OCI-LY1 (cell line): ENCODE measurements around the gene BCR.
A peak's percentile ranks its signal among the peaks of the same experiment; 100 is the strongest.

Experiments used
- H2AFZ ChIP-seq: fragments of 200-600 bp; sonication (generic), shearing (Covaris generic); 2 replicates; pipeline ENCODE4 v1.6.0; 2014; ENCODE audit warnings: antibody characterized with exemption, mild to moderate bottlenecking, low read length
- H3F3A ChIP-seq: fragments of 200-600 bp; sonication (generic), shearing (Covaris generic); 2 replicates; pipeline ENCODE4 v1.6.0; 2014; ENCODE audit warnings: mild to moderate bottlenecking, antibody characterized with exemption, low read length, moderate library complexity; ENCODE audit not compliant: insufficient read depth
- H3K27ac ChIP-seq: fragments of 200-600 bp; sonication (generic); 2 replicates; pipeline ENCODE4 v1.5.1; 2014; ENCODE audit warnings: low read length, mixed run types, mild to moderate bottlenecking, low read depth; ENCODE audit not compliant: poor library complexity, severe bottlenecking
- H3K27me3 ChIP-seq: fragments of 200-600 bp; sonication (generic); 2 replicates; pipeline ENCODE4 v1.6.0; 2014; ENCODE audit warnings: antibody characterized with exemption, mild to moderate bottlenecking, low read length, moderate library complexity; ENCODE audit not compliant: insufficient read depth
- H3K36me3 ChIP-seq: fragments of 200-600 bp; sonication (generic); 2 replicates; pipeline ENCODE4 v1.6.1; 2014; ENCODE audit warnings: mild to moderate bottlenecking, antibody characterized with exemption, low read length, moderate library complexity, mixed read lengths; ENCODE audit not compliant: insufficient read depth
- H3K4me1 ChIP-seq: fragments of 200-600 bp; sonication (generic); 2 replicates; pipeline ENCODE4 v1.5.1; 2014; ENCODE audit warnings: mild to moderate bottlenecking, low read length, moderate library complexity; ENCODE audit not compliant: insufficient read depth, severe bottlenecking
- H3K4me2 ChIP-seq: fragments of 200-600 bp; sonication (generic), shearing (Covaris generic); 2 replicates; pipeline ENCODE4 v1.6.1; 2014; ENCODE audit warnings: low read length
- H3K4me3 ChIP-seq: fragments of 200-600 bp; sonication (generic); 2 replicates; pipeline ENCODE4 v1.5.1; 2014; ENCODE audit warnings: low read length, low read depth, mild to moderate bottlenecking, mixed read lengths; ENCODE audit not compliant: poor library complexity, severe bottlenecking
- H3K79me2 ChIP-seq: fragments of 200-600 bp; shearing (Covaris generic); 2 replicates; pipeline ENCODE4 v1.6.1; 2016; ENCODE audit warnings: mixed run types, low read length, mixed read lengths; ENCODE audit not compliant: insufficient read depth
- H3K9ac ChIP-seq: fragments of 200-600 bp; sonication (generic), shearing (Covaris generic); 2 replicates; pipeline ENCODE4 v1.6.1; 2014; ENCODE audit warnings: mild to moderate bottlenecking, low read length, mixed read lengths
- H3K9me2 ChIP-seq: fragments of 200-600 bp; sonication (generic), shearing (Covaris generic); 2 replicates; pipeline ENCODE4 v1.6.1; 2014; ENCODE audit warnings: low read depth, mild to moderate bottlenecking, low read length, mixed read lengths
- H3K9me3 ChIP-seq: fragments of 200-600 bp; shearing (Covaris generic); 2 replicates; pipeline ENCODE4 v1.6.1; 2014; ENCODE audit warnings: low read length, mixed read lengths
- H4K20me1 ChIP-seq: fragments of 200-600 bp; sonication (generic), shearing (Covaris generic); 2 replicates; pipeline ENCODE4 v1.6.0; 2016; ENCODE audit warnings: mild to moderate bottlenecking, low read length; ENCODE audit not compliant: insufficient read depth
- EZH2 ChIP-seq: fragments of 200-600 bp; sonication (generic), shearing (Covaris generic); IDR thresholded peaks from 2 replicates; pipeline ENCODE4 v1.8.0; 2017; ENCODE audit warnings: borderline replicate concordance, mixed run types, mild to moderate bottlenecking, antibody characterized with exemption, low read length, moderate library complexity, mixed read lengths
- TF ChIP-seq, protein P1 (sequence below): fragments of 200-600 bp; sonication (generic), shearing (Covaris generic); IDR thresholded peaks from 2 replicates; pipeline ENCODE4 v1.5.1; 2017; ENCODE audit warnings: mild to moderate bottlenecking, antibody characterized with exemption, low read length, moderate library complexity, mixed read lengths

BCR gene

GRCh38 chr22:23250056-23250784 is 69.9 kb downstream of the BCR start:
- Histone ChIP-seq H3K9me2 (no peaks in the 10 kb centered on the region), H3K4me2 (peak overlapping the region; percentile 10; the same call in 1 of the 2 replicates), H3K4me3 (no peak overlapping the region), H3K9me3 (no peaks in the 10 kb centered on the region), H3K9ac (no peak overlapping the region), H4K20me1 (no peaks in the 10 kb centered on the region), H3K79me2 (peaks cover 46% of the 10 kb centered on the region), H3K27ac (peak overlapping the region; percentile 80), H3F3A (no peaks in the 10 kb centered on the region), H3K27me3 (no peaks in the 10 kb centered on the region), H3K36me3 (peaks cover 44% of the 10 kb centered on the region; the same call in 1 of the 2 replicates), H3K4me1 (peaks cover 68% of the 10 kb centered on the region), H2AFZ (no peak overlapping the region)
- TF ChIP-seq, protein P1, sequence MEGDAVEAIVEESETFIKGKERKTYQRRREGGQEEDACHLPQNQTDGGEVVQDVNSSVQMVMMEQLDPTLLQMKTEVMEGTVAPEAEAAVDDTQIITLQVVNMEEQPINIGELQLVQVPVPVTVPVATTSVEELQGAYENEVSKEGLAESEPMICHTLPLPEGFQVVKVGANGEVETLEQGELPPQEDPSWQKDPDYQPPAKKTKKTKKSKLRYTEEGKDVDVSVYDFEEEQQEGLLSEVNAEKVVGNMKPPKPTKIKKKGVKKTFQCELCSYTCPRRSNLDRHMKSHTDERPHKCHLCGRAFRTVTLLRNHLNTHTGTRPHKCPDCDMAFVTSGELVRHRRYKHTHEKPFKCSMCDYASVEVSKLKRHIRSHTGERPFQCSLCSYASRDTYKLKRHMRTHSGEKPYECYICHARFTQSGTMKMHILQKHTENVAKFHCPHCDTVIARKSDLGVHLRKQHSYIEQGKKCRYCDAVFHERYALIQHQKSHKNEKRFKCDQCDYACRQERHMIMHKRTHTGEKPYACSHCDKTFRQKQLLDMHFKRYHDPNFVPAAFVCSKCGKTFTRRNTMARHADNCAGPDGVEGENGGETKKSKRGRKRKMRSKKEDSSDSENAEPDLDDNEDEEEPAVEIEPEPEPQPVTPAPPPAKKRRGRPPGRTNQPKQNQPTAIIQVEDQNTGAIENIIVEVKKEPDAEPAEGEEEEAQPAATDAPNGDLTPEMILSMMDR = no peak

- Histone ChIP-seq H3K79me2 (peaks cover 39% of the 10 kb centered on the region), H3K9ac (no peak overlapping the region)
Measured at GRCh38 chr22:23250785-23251363, 70.6 kb downstream of the BCR start.

DNA sequence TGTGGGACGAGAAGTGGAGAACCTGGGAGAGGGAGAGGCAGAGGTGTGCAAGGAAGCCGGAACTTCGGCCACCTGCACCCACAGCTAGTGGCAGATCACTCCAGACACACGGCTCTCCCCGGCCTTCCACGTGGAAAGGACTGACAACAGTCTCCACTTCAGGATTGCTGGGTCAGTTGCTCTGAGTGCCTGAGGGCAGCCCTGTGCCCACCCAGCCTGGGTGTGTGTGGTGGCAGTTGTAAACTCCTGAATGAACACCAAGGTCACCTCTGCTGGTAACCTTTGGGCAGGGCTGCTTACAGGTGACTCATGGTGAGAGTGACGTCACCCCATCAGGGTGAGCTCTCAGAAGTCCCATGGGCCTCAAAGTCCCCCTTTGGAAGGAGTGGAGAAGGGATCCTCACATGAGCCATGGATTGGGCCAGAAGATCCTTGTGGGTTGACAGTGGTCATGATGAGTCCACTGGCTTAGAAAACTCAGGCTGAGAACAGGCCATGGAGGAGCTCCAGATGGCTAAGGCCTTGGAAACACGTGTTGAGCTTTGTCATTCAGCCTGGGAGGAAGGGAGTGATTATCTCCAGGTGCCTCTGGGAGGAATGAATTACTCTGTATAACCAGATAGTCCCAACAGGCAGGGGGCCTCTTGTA is 71.3 kb downstream of the BCR start:
- peak overlapping the region; percentile 80 for H3K27ac ChIP-seq

More at GRCh38 chr22:23250785-23251363, 70.6 kb downstream of the BCR start:
- no peaks in the 10 kb centered on the region for H3K27me3 ChIP-seq
- no peaks in the 10 kb centered on the region for H3K9me2 ChIP-seq
- H3K4me3 ChIP-seq = no peak overlapping the region
- no peaks in the 10 kb centered on the region for H3K9me3 ChIP-seq
- peak overlapping the region; percentile 80 for H3K27ac ChIP-seq
- H3K4me2 ChIP-seq = no peak overlapping the region
- no peaks in the 10 kb centered on the region for H4K20me1 ChIP-seq
- no peaks in the 10 kb centered on the region for H3F3A ChIP-seq
- no peak overlapping the region for H2AFZ ChIP-seq
- peaks cover 47% of the 10 kb centered on the region; the same call in 1 of the 2 replicates for H3K36me3 ChIP-seq
- H3K4me1 ChIP-seq = peaks cover 62% of the 10 kb centered on the region
- no peak for TF ChIP-seq EZH2
- TF ChIP-seq, protein P1 = peak; percentile 15; the same call in 1 of the 2 replicates

More for the DNA sequence above, 71.3 kb downstream of the BCR start:
- no peak overlapping the region for H3K4me2 ChIP-seq
- no peaks in the 10 kb centered on the region for H3K9me3 ChIP-seq
- no peak overlapping the region; the same call in 1 of the 2 replicates for H3K9ac ChIP-seq
- H3K9me2 ChIP-seq = no peaks in the 10 kb centered on the region
- peaks cover 51% of the 10 kb centered on the region; the same call in 1 of the 2 replicates for H3K36me3 ChIP-seq
- H3K79me2 ChIP-seq = peaks cover 32% of the 10 kb centered on the region
- H2AFZ ChIP-seq = no peak overlapping the region
- H4K20me1 ChIP-seq = no peaks in the 10 kb centered on the region
- H3K4me3 ChIP-seq = no peak overlapping the region
- H3F3A ChIP-seq = no peaks in the 10 kb centered on the region
- TF ChIP-seq, protein P1 = no peak
- TF ChIP-seq EZH2 = no peak
- no peaks in the 10 kb centered on the region for H3K27me3 ChIP-seq
- peaks cover 55% of the 10 kb centered on the region for H3K4me1 ChIP-seq
